Right lobe of liver (tissue), 6 donors: ENCODE results near the gene PNCK. TPM values are rescaled to one million over a fixed set of nuclear protein-coding genes. Genes with fewer than 3 reads are reported as not detected.

Experiments used
- ATAC-seq, 4 donors: fragments of 200-7000 bp; cut with Tn5 transposase; one replicate each; pipeline ENCODE4 v1.9.1; 2020; ENCODE audit warnings: mild to moderate bottlenecking in 4 of 4, moderate library complexity in 4 of 4
- DNase-seq, 3 donors: peaks; one replicate each; pipeline ENCODE4 v3.0.0-alpha.2; 2020
- H3K27ac ChIP-seq, 3 donors: fragments of 200-600 bp; one replicate each; pipeline ENCODE4 v1.8.0; 2022
- H3K27me3 ChIP-seq, 2 donors: fragments of 200-600 bp; one replicate each; pipeline ENCODE4 v1.8.0; 2022
- H3K36me3 ChIP-seq, 4 donors: fragments of 200-600 bp; sonication (generic) in 1 of 4; one replicate each; pipeline versions ENCODE4 v1.5.1 to v1.8.0; 2017 to 2022; ENCODE audit warnings: control low read depth in 1 of 4
- H3K4me1 ChIP-seq, 4 donors: fragments of 200-600 bp; sonication (generic) in 1 of 4; one replicate each; pipeline versions ENCODE4 v1.5.1 to v1.8.0; 2017 to 2022; ENCODE audit warnings: control low read depth in 1 of 4
- H3K4me3 ChIP-seq, 3 donors: fragments of 200-600 bp; one replicate each; pipeline ENCODE4 v1.8.0; 2022
- H3K9me3 ChIP-seq, 4 donors: fragments of 200-600 bp; sonication (generic) in 1 of 4; one replicate each; pipeline versions ENCODE4 v1.5.1 to v1.8.0; 2017 to 2022; ENCODE audit warnings: control low read depth in 1 of 4
- CTCF ChIP-seq, 4 donors: fragments of 200-600 bp in 3 of 4; fragments of 450-650 bp in 1 of 4; IDR thresholded peaks; one replicate each; pipeline versions ENCODE4 v1.5.1 to v1.8.0; 2016 to 2022; ENCODE audit warnings: antibody characterized with exemption in 4 of 4, mild to moderate bottlenecking in 2 of 4
- POLR2A ChIP-seq: fragments of 450-650 bp; IDR thresholded peaks from one replicate; pipeline ENCODE4 v1.6.1; 2017; ENCODE audit warnings: antibody characterized with exemption, mild to moderate bottlenecking
- whole genome bisulfite sequencing: methylation state at CpG from one replicate; pipeline ENCODE4 v1.1.6; 2018; ENCODE audit warnings: low coverage, low lambda C conversion rate; ENCODE audit not compliant: insufficient coverage; ENCODE audit errors: missing lambda C conversion rate; 5-methylcytosine and 5-hydroxymethylcytosine counted together
- intact Hi-C, 2 donors: fragments of 100-400 bp; cut with DNase I; formaldehyde crosslinking; loops; one replicate each; pipeline versions ENCODE4 v1.11.2 to v1.14.1; 2022
- small RNA-seq, 2 experiments: library from RNA; depleted of rRNA; stranded (forward); fragments of <200 nt; gene quantifications; one replicate each; pipeline ENCODE3, GENCODE V24; 2016
- total RNA-seq, 6 experiments: library from RNA; depleted of rRNA in 2 of 6; stranded (reverse); fragments of >200 nt in 2 of 6; fragmentation: NEBNext Ultra II Directional in 3 of 6; extraction: Animal tissue kit (Norgen Biotek cat#: 25700) in 3 of 6; gene quantifications; one replicate each; pipeline versions ENCODE4 v1.1.0 to v1.2.4, GENCODE V29; 2016 to 2023
- donor health status: DM: no; HTN: yes; CAD: no.
- donor health status: DM: no; HTN: no; CAD: no.
- donor health status: DM: no; HTN: no; CAD: no.
- donor health status: DM: no; HTN: yes; CAD: no.
- donor health status: DM: no; HTN: yes; CAD: no.

Gene PNCK
- total RNA-seq, 6 experiments from 2014 or later = 0.86 TPM; not detected in 5

DNA sequence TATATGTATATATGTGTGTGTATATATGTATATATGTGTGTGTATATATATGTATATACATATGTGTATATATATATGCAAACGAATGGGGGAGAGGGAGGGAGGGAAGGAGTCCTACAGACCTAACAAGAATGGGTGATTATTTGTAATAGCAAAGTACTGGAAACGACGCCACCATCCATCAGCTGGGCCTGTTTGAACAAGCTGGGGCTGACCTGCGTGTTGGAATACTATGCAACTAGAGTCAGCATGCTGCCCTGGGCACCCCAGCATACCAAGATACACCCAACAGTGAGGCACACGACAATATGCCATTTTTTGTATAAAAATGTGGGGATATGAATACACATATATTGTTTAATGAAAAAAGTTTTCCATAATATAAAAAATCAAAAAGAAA lies 53.0 kb downstream of the PNCK start:
- 79% methylated on average over 5 of the region's 5 CpGs for WGBS
- no peak for ATAC-seq
- no peak overlapping the region for H3K4me3 ChIP-seq

More for the DNA sequence above, 53.0 kb downstream of the PNCK start:
- peak in 1 of 3 donors; percentile 14 for DNase-seq
- H3K27ac ChIP-seq = no peak overlapping the region
- TF ChIP-seq POLR2A (no peak), CTCF (IDR thresholded peaks at IDR 0.05) (no peak)
- no peaks in the 10 kb centered on the region for H3K9me3 ChIP-seq
- no peaks in the 10 kb centered on the region for H3K4me1 ChIP-seq
- no peaks in the 10 kb centered on the region for H3K27me3 ChIP-seq
- intact Hi-C loops = no loop called here
- no peaks in the 10 kb centered on the region for H3K36me3 ChIP-seq

Small RNA genes within 50 kb of the gene (small RNA-seq; reads per million reads assigned to genes)
- 0 reads per million in 2 experiments for gene RN7SL687P

Other genes with a start within 250 kb of the PNCK start
- under 1 TPM in 4 of 6 experiments, not detected in 2; 0.18 to 0.46 (median 0.23) TPM for gene TREX2, start 227.8 kb downstream of the PNCK start, total RNA-seq
- gene HAUS7, start 203.2 kb downstream of the PNCK start, total RNA-seq = 10 to 100 TPM in 1 of 6 experiments, 1 to 10 TPM in 5; 5.6 to 14.9 (median 8.8) TPM
- 100 to 1,000 TPM in 4 of 6 experiments, 10 to 100 TPM in 2; 57.0 to 161 (median 122) TPM for gene BGN, start 178.8 kb downstream of the PNCK start, total RNA-seq
- under 1 TPM in 1 of 6 experiments, not detected in 5; 0.07 TPM for gene ATP2B3, start 156.2 kb downstream of the PNCK start, total RNA-seq
- gene CCNQ, start 74.7 kb downstream of the PNCK start, total RNA-seq = 10 to 100 TPM in 2 of 6 experiments, 1 to 10 TPM in 4; 5.6 to 14.0 (median 7.5) TPM
- gene DUSP9, start 26.6 kb downstream of the PNCK start, total RNA-seq = 1 to 10 TPM in 2 of 6 experiments, under 1 TPM in 4; 0.33 to 3.9 (median 0.69) TPM
- 1 to 10 TPM; 1.6 to 9.2 (median 2.9) TPM for gene SLC6A8, start 14.1 kb upstream of the PNCK start, total RNA-seq
- 100 to 1,000 TPM; 100 to 126 (median 107) TPM for gene BCAP31, start 50.6 kb upstream of the PNCK start, total RNA-seq
- 10 to 100 TPM in 4 of 6 experiments, 1 to 10 TPM in 2; 8.0 to 20.8 (median 10.9) TPM for gene ABCD1, start 51.0 kb upstream of the PNCK start, total RNA-seq
- gene PLXNB3, start 90.4 kb upstream of the PNCK start, total RNA-seq = 1 to 10 TPM in 3 of 6 experiments, under 1 TPM in 3; 0.55 to 1.7 (median 0.94) TPM
- not detected for gene SRPK3, start 107.2 kb upstream of the PNCK start, total RNA-seq
- gene IDH3G, start 120.6 kb upstream of the PNCK start, total RNA-seq = 10 to 100 TPM; 19.4 to 70.1 (median 27.4) TPM
- 100 to 1,000 TPM; 150 to 221 (median 205) TPM for gene SSR4, start 120.9 kb upstream of the PNCK start, total RNA-seq
- gene PDZD4, start 156.7 kb upstream of the PNCK start, total RNA-seq = 1 to 10 TPM in 5 of 6 experiments, under 1 TPM in 1; 0.61 to 2.3 (median 1.5) TPM
- gene L1CAM, start 212.4 kb upstream of the PNCK start, total RNA-seq = under 1 TPM in 4 of 6 experiments, not detected in 2; 0.33 to 0.64 (median 0.47) TPM
- under 1 TPM in 1 of 6 experiments, not detected in 5; 0.31 TPM for gene AVPR2, start 230.9 kb upstream of the PNCK start, total RNA-seq